GM23338 (cell line): ENCODE data around the gene SCAPER. TPM values are rescaled to one million over a fixed set of nuclear protein-coding genes. Genes with fewer than 3 reads are reported as not detected.
A peak's percentile ranks its signal among the peaks of the same experiment; 100 is the strongest.

Experiments used
- ATAC-seq: fragments of 200-7000 bp; cut with Tn5 transposase; 3 replicates; pipeline ENCODE4 v1.9.1; 2020
- DNase-seq: peaks from one replicate; pipeline ENCODE4 v3.0.0-alpha.2; 2015; ENCODE audit warnings: low spot score
- H2AFZ ChIP-seq: fragments of 200-600 bp; sonication (generic); 2 replicates; pipeline ENCODE4 v1.8.0; 2016; ENCODE audit warnings: antibody characterized with exemption, mild to moderate bottlenecking, moderate library complexity
- H3F3A ChIP-seq: fragments of 200-600 bp; sonication (generic); replicated peaks from 2 replicates; pipeline ENCODE4 v1.8.0; 2017; ENCODE audit warnings: antibody characterized with exemption, mixed run types, low read depth
- H3K27ac ChIP-seq: fragments of 200-600 bp; sonication (generic); 2 replicates; pipeline ENCODE4 v1.6.1; 2016; ENCODE audit warnings: low read depth
- H3K27me3 ChIP-seq: fragments of 200-600 bp; sonication (generic); 2 replicates; pipeline ENCODE4 v1.8.0; 2016; ENCODE audit warnings: mild to moderate bottlenecking, mixed run types, moderate library complexity; ENCODE audit not compliant: insufficient read depth
- H3K36me3 ChIP-seq: fragments of 200-600 bp; sonication (generic); 2 replicates; pipeline ENCODE4 v1.8.0; 2016; ENCODE audit warnings: mild to moderate bottlenecking; ENCODE audit not compliant: insufficient read depth
- H3K4me1 ChIP-seq: fragments of 200-600 bp; sonication (generic); 2 replicates; pipeline ENCODE4 v1.8.0; 2016; ENCODE audit warnings: mild to moderate bottlenecking, moderate library complexity; ENCODE audit not compliant: insufficient read depth
- H3K4me2 ChIP-seq: fragments of 200-600 bp; sonication (generic); 2 replicates; pipeline ENCODE4 v1.7.1; 2017; ENCODE audit warnings: mixed run types
- H3K4me3 ChIP-seq: fragments of 200-600 bp; sonication (generic); 2 replicates; pipeline ENCODE4 v1.6.1; 2016; ENCODE audit warnings: mixed run types
- H3K79me2 ChIP-seq: fragments of 200-600 bp; sonication (generic); replicated peaks from 2 replicates; pipeline ENCODE4 v1.8.0; 2017; ENCODE audit warnings: mild to moderate bottlenecking; ENCODE audit not compliant: insufficient read depth
- H3K9me2 ChIP-seq: fragments of 200-600 bp; sonication (generic); 2 replicates; pipeline ENCODE4 v1.8.0; 2017; ENCODE audit not compliant: insufficient read depth
- H4K20me1 ChIP-seq: fragments of 200-600 bp; sonication (generic); replicated peaks from 2 replicates; pipeline ENCODE4 v1.8.0; 2017; ENCODE audit warnings: mild to moderate bottlenecking; ENCODE audit not compliant: insufficient read depth
- H3K27ac Mint-ChIP-seq: 2 replicates; pipeline ENCODE4 v1.8.0; 2020; ENCODE audit warnings: inconsistent platforms, mild to moderate bottlenecking, moderate library complexity, mixed read lengths
- H3K27me3 Mint-ChIP-seq: 3 replicates; pipeline ENCODE4 v1.8.0; 2022; ENCODE audit warnings: low read depth, mild to moderate bottlenecking, moderate library complexity, mixed read lengths, inconsistent platforms; ENCODE audit not compliant: insufficient read depth, poor library complexity
- H3K36me3 Mint-ChIP-seq: 3 replicates; pipeline ENCODE4 v1.8.0; 2021; ENCODE audit warnings: low read depth, mild to moderate bottlenecking, inconsistent platforms, moderate library complexity, mixed read lengths
- H3K4me1 Mint-ChIP-seq: 3 replicates; pipeline ENCODE4 v1.8.0; 2020; ENCODE audit warnings: mild to moderate bottlenecking, inconsistent platforms, mixed read lengths
- H3K4me3 Mint-ChIP-seq: 3 replicates; pipeline ENCODE4 v1.8.0; 2021; ENCODE audit warnings: moderate library complexity, mild to moderate bottlenecking, inconsistent platforms, mixed read lengths
- H3K9me3 Mint-ChIP-seq: 3 replicates; pipeline ENCODE4 v1.8.0; 2020; ENCODE audit warnings: moderate library complexity, mild to moderate bottlenecking, inconsistent platforms, mixed read lengths
- CREB1 ChIP-seq: fragments of 250-450 bp; sonication (Bioruptor Pico); IDR thresholded peaks from 2 replicates; pipeline ENCODE4 v1.5.0; 2020; ENCODE audit warnings: low read depth, mild to moderate bottlenecking, moderate library complexity
- EZH2phosphoT487 ChIP-seq: fragments of 200-600 bp; sonication (generic); IDR thresholded peaks from one replicate; pipeline ENCODE4 v1.8.1; 2018; ENCODE audit warnings: antibody characterized with exemption; ENCODE audit not compliant: unreplicated experiment
- JUNB ChIP-seq: IDR thresholded peaks from one replicate; pipeline ENCODE4 v1.6.1; 2016; ENCODE audit warnings: antibody characterized with exemption; ENCODE audit not compliant: unreplicated experiment
- NANOG ChIP-seq: IDR thresholded peaks from 2 replicates; pipeline ENCODE4 v1.6.1; 2016; ENCODE audit warnings: antibody characterized with exemption, borderline replicate concordance
- POLR2AphosphoS5 ChIP-seq: IDR thresholded peaks from 2 replicates; pipeline ENCODE4 v1.6.1; 2016; ENCODE audit warnings: antibody characterized with exemption, low read depth
- REST ChIP-seq: IDR thresholded peaks from one replicate; pipeline ENCODE4 v1.6.1; 2018; ENCODE audit warnings: antibody characterized with exemption; ENCODE audit not compliant: unreplicated experiment
- ZNF331 ChIP-seq: fragments of 250-450 bp; sonication (Bioruptor Pico); IDR thresholded peaks from 2 replicates; pipeline ENCODE4 v1.5.0; 2020; ENCODE audit warnings: low read depth, mild to moderate bottlenecking, moderate library complexity
- polyA plus RNA-seq: library from polyadenylated mRNA; unstranded; fragments of >200 nt; fragmentation: Nextera tagmentation; extraction: Ambion mirVana; gene quantifications from 2 replicates; pipeline ENCODE4 v1.2.1, GENCODE V29; 2016
- total RNA-seq: library from RNA; depleted of rRNA; stranded (reverse); fragments of >200 nt; shearing (Covaris generic); gene quantifications from 2 replicates; pipeline ENCODE4 v1.2.3, GENCODE V29; 2014

Gene SCAPER
- total and polyA plus RNA-seq, 2 experiments from 2014 or later: 9.1 to 17.6 TPM

GRCh38 chr15:76947454-76947853 lies 42.3 kb upstream of the SCAPER start:
- H4K20me1 ChIP-seq: peaks cover 17% of the 10 kb centered on the region; the same call in 1 of the 2 replicates
- no peaks in the 10 kb centered on the region for H3K27me3 ChIP-seq
- H3K9me2 ChIP-seq: no peaks in the 10 kb centered on the region
- no peaks in the 10 kb centered on the region for H3F3A ChIP-seq
- no peak for TF ChIP-seq ZNF331 (CRISPR knock-in tag)
- TF ChIP-seq EZH2phosphoT487: no peak
- TF ChIP-seq JUNB: no peak
- H3K4me1 Mint-ChIP-seq: no peaks in the 10 kb centered on the region
- H3K27ac Mint-ChIP-seq: no peak overlapping the region
- no peak overlapping the region for H3K4me2 ChIP-seq
- H3K27ac ChIP-seq: no peak overlapping the region
- peaks cover 27% of the 10 kb centered on the region for H3K79me2 ChIP-seq
- DNase-seq (no peak), ATAC-seq (no peak)
- no peaks in the 10 kb centered on the region; the same call in 1 of the 2 replicates for H3K4me1 ChIP-seq
- no peaks in the 10 kb centered on the region for H3K9me3 Mint-ChIP-seq
- H3K4me3 ChIP-seq: no peak overlapping the region
- peaks cover 45% of the 10 kb centered on the region for H3K36me3 ChIP-seq
- no peak overlapping the region for H2AFZ ChIP-seq
- no peak overlapping the region for H3K4me3 Mint-ChIP-seq
- peaks cover 68% of the 10 kb centered on the region for H3K36me3 Mint-ChIP-seq
- no peaks in the 10 kb centered on the region for H3K27me3 Mint-ChIP-seq

GRCh38 chr15:76945494-76946093 lies 40.5 kb upstream of the SCAPER start:
- TF ChIP-seq NANOG (no peak), POLR2AphosphoS5 (no peak), CREB1 (CRISPR knock-in tag) (no peak), EZH2phosphoT487 (no peak), REST (no peak)
- Histone ChIP-seq H3K9me2 (no peaks in the 10 kb centered on the region), H2AFZ (no peak overlapping the region), H4K20me1 (peaks cover 13% of the 10 kb centered on the region; the same call in 1 of the 2 replicates), H3K27ac (no peak overlapping the region), H3K36me3 (peaks cover 45% of the 10 kb centered on the region), H3K79me2 (peaks cover 27% of the 10 kb centered on the region), H3K4me3 (no peak overlapping the region), H3K4me2 (no peak overlapping the region), H3F3A (no peaks in the 10 kb centered on the region), H3K27me3 (no peaks in the 10 kb centered on the region), H3K4me1 (peaks cover 17% of the 10 kb centered on the region)
- Mint-ChIP-seq H3K27me3 (no peaks in the 10 kb centered on the region), H3K4me1 (peaks cover 14% of the 10 kb centered on the region; the same call in 2 of the 3 replicates), H3K4me3 (no peak overlapping the region), H3K27ac (peak overlapping the region; percentile 13; the same call in 1 of the 2 replicates), H3K36me3 (peaks cover 67% of the 10 kb centered on the region), H3K9me3 (no peaks in the 10 kb centered on the region)
- ATAC-seq (no peak), DNase-seq (no peak)
